HG03139 (cell line): ENCODE results near the gene MYO6.

Source experiments
- ATAC-seq: cut with Tn5 transposase; IDR thresholded peaks from one replicate; pipeline ENCODE4 v1.9.1; 2021; ENCODE audit not compliant: unreplicated experiment

The MYO6 gene

GRCh38 chr6:75940564-75940963 is 191.5 kb downstream of the MYO6 start:
- no peak for ATAC-seq

- ATAC-seq = no peak
Measured at GRCh38 chr6:75941509-75941908, 192.5 kb downstream of the MYO6 start.

GRCh38 chr6:75943381-75943780 is 194.3 kb downstream of the MYO6 start:
- ATAC-seq = no peak

GRCh38 chr6:75946146-75946831 is 197.2 kb downstream of the MYO6 start:
- no peak for ATAC-seq

GRCh38 chr6:75947935-75948334 is 198.9 kb downstream of the MYO6 start:
- no peak for ATAC-seq

GRCh38 chr6:75952128-75952527 is 203.1 kb downstream of the MYO6 start:
- ATAC-seq = no peak

- ATAC-seq = no peak
Measured at GRCh38 chr6:75963569-75963968, 214.5 kb downstream of the MYO6 start.

- no peak for ATAC-seq
Measured at GRCh38 chr6:75968143-75968542, 219.1 kb downstream of the MYO6 start.
